GM21619 (cell line): ENCODE data around the gene MGAT5.

Experiments used
- ATAC-seq: cut with Tn5 transposase; IDR thresholded peaks from one replicate; pipeline ENCODE4 v1.9.1; 2021; ENCODE audit not compliant: unreplicated experiment

The MGAT5 gene

GRCh38 chr2:134413912-134414311 lies 160.0 kb downstream of the MGAT5 start:
- ATAC-seq = no peak

- no peak for ATAC-seq
Measured at GRCh38 chr2:134416018-134416417, 162.1 kb downstream of the MGAT5 start.

- ATAC-seq = no peak
Measured at GRCh38 chr2:134416637-134417036, 162.8 kb downstream of the MGAT5 start.

- ATAC-seq = no peak
Measured at GRCh38 chr2:134417968-134418582, 164.2 kb downstream of the MGAT5 start.

DNA sequence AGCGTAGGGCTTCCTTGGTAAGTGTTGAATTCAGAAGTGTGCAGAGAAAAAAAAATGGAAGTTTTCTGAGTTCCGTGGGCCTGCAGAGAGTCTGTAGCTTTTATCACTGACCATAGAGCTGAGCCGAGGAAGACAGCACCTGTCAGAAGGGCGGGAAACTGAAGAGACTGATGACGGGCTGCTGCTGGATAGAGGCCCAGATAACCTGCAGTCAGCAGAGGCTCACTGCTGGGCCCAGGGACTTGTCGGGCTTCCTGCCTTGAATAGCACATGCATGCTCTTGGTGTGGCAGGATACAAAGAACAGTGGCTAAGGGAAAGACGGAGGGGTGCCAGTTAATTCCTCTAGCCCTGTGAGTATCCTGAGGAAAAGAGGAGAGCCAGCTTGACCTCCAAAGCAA lies 166.4 kb downstream of the MGAT5 start:
- no peak for ATAC-seq

GRCh38 chr2:134420920-134421319 lies 167.0 kb downstream of the MGAT5 start:
- no peak for ATAC-seq

DNA sequence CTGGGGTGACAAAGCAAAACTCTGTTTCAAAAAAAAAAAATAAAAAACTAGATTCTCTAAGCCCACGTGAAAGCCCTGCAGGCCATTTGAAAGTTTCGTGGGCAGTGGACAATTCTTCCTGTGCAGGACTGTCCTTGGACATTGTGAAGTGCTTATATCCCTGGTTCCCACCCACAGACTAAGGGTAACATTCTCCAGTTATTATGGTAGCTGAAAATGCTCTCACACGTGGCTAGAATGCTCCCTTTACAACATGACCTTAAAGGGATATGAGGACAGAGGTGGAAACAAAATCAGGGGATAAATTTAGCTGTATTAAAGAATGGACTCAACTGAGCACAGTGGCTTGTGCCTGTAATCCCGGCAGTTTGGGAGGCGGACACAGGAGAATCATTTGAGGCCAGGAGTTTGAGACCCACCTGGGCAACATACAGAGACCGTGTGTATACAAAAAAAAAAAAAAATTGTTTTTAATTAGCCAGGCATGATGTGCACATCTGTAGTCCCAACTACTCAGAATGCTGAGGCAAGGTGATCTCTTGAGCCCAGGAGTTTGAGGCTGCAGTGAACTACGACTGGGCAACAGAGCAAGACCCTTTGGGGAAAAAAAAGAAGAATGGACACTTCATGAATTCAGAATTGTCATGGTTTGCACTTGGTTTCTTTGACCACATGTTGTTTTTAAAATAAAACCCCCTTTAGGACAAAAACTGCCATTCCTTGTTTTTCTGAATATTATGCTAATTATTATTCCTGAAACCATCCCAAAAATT lies 167.9 kb downstream of the MGAT5 start:
- no peak for ATAC-seq

DNA sequence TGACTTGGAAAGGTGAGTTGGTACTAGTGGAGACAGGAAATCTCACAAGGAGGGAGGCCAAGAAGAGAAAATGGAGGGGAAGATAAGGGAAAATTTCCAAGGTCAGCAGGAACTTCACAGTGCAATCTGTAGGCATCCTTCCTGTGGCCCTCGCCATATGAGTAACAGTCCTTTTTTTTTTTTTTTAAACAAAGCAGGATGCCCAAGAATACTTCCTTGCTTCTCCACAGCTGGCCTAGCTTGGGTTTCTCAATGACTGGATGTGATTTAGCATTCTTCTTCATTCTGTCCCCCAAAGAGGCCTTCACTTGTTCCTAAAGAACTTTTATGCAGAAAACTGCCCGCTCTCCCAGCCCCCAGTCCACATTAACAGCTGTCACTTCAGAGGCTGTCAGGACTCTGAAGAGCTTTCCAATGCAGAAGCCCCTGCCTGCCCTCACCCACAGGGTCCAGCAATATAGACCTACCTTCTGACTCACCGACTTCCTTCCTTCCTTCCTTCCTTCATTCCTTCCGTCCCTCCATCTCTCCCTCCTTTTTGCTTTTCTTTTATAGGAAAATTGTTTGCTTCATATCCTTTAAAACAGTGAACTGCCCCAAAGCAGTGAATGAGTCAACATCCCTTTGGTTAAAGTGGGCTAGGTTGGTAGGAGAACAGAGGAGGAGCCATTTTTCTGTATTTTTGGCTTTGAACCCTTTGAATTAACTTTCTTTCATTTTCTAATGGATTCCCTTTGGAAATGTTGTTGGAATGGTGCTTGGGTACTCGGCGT lies 172.0 kb downstream of the MGAT5 start:
- ATAC-seq = no peak

DNA sequence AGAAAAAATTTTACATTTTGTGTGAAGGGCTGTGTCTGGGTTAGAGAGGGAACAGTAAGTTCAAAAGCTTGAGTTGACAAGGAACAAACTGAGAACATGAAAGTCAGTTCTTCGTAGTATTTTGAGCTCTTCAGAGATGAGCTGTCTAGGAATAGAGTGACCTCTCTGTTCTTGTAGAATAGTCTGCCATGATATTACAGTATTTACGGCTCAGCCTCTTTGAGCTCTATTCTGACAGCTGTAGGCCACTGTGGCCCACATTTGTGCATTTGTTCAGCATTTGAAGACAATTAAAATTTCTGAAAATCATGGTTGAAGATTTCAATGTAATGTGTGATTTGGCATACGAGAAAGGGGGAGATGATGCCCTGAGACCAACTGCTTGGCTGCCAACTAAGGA lies 172.8 kb downstream of the MGAT5 start:
- no peak for ATAC-seq

- no peak for ATAC-seq
Measured at GRCh38 chr2:134429886-134430285, 176.0 kb downstream of the MGAT5 start.

DNA sequence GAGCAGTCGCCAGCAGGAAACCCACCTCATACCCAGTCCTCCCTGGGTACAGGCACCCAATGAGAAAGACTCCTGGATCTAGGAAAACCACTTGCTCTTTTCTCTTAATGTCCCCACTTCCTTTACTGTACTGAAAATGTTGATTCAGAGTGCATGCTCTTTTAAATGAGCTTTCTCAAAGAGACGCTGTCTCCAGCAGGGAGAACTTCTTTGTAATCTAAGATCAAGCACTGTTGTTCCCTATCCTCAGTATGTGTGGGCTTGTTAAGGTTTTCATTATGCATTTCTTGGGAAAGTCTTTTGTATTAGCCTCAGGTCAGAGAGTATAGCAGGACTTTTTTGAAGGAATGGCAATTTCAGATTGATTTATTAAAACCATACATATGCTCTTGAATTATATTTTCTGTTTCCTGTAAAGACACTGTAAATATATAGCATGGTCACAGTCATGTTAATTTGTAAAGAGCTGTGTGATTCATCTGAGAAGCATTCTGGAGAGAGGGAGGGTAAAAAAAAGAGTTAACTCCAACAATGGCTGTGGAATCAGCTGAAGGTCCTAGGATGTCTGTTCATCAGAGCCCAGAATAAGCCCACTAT lies 178.1 kb downstream of the MGAT5 start:
- ATAC-seq = no peak

- ATAC-seq = no peak
Measured at GRCh38 chr2:134432435-134432883, 178.6 kb downstream of the MGAT5 start.

DNA sequence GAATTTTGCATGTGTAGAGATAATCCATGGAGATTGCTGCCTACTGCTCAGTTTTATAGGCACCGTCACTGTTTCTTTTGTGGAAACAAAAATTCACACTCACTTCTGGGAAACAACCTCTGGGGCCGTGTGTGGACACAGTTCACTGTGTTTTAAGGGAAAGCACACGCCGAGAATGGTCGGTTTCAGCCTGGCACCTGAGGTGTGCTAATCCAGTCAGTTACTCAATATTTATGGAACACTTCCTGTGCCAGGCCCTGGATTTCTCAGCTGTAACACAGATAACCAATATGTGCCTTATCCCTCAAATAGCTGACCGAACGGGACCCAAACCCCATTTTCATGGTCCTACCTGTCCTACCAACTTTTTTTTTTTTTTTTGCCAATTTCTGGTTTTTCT lies 179.6 kb downstream of the MGAT5 start:
- ATAC-seq = no peak

DNA sequence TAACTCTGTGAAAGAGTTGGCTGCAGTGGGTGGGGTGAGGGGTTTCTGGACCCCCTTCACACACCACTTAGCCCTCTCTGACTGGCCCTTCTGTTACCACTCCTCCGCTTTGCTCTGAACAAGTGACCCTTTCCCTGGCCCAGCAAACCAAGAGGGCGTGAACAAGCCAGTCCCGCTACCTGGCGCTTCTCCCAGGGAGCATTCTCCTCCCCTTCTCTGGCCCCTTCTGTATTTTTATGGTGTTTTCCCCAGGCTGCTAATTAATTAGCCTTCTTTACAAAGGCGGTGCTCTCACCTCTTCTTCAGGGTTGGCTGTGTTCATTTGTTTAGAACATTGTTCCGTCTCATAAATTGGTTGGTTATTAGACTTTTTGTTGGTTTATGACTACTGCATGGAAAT lies 180.1 kb downstream of the MGAT5 start:
- no peak for ATAC-seq

GRCh38 chr2:134435505-134435904 lies 181.6 kb downstream of the MGAT5 start:
- ATAC-seq = no peak

DNA sequence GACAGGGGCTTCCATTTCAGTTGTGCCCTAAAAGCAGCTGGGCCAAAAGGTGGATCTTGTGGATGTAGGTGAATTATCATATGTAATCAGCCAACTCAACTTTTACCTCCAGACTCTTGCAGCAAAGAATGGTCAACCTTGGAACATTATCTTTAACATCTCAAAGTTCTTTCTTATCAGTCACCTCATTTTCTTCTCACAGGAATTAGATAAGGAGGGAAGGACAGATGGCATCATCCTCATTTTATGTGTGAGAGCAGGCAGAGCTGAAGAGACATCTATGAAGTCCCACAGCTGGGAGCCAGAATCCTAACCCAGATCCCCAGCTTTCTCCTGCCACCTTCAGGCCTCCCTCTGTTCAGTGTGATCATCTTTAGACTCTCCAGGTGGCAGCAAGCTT lies 182.1 kb downstream of the MGAT5 start:
- no peak for ATAC-seq

DNA sequence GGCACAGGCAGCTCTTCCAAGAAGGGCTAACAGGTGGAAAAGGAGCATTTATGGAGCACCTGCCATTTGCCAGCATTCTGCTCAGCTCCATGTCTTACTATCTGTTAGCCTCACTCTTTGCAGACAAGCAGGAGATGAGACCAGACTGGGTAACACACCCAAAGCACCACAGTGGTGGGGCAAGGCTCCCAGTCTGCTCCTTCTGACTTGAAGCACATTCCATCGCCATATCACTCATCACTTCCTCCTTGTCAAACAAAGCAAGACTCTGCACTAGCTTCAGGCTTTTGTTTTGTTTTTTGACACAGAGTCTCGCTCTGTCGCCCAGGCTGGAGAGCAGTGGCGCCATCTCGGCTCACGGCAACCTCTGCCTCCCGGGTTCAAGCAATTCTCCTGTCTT lies 182.8 kb downstream of the MGAT5 start:
- ATAC-seq = no peak

DNA sequence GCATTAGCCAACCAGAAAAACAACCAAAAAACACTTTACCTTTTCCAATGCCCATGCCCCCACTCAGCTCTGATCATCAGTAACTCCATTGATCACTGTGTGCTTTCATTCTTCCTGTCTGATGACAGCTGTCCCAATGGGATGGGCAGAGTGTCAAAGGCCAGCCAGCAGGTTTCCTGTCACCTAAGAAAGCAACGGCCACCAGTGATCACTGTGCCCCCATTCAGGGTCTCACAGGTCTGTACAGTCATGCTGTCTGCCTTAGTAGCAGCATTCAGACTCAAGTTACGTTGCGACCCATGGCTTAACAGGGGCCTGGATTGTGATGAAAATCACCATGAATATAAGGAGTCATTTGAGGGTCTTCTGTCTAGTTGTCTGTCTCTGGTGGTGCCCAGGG lies 184.5 kb downstream of the MGAT5 start:
- no peak for ATAC-seq

DNA sequence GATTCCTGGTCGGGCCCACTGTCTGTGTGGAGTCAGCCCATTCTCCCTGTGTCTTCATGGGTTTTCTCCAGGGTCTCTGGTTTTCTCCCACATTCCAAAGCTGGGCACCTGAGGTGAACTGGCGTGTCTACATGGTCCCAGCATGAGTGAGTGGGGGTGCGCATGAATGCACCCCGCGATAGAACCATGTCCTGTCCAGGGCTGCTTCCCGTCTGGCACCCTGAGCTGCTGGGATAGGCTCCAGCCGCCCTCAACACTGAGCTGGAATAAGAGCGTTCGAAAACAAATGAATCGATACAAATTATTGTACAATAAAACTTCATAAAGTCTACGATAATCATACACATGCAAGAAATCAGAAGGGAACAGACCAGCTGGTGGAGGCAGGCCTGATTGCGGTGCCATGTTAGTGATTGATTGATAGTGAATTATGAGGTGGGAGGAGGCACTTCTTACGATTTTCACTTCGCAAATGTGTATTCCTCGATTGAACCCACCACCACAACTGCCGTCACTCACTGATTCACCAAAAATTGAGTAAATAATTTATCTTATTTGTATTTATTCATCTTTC lies 186.6 kb downstream of the MGAT5 start:
- no peak for ATAC-seq

DNA sequence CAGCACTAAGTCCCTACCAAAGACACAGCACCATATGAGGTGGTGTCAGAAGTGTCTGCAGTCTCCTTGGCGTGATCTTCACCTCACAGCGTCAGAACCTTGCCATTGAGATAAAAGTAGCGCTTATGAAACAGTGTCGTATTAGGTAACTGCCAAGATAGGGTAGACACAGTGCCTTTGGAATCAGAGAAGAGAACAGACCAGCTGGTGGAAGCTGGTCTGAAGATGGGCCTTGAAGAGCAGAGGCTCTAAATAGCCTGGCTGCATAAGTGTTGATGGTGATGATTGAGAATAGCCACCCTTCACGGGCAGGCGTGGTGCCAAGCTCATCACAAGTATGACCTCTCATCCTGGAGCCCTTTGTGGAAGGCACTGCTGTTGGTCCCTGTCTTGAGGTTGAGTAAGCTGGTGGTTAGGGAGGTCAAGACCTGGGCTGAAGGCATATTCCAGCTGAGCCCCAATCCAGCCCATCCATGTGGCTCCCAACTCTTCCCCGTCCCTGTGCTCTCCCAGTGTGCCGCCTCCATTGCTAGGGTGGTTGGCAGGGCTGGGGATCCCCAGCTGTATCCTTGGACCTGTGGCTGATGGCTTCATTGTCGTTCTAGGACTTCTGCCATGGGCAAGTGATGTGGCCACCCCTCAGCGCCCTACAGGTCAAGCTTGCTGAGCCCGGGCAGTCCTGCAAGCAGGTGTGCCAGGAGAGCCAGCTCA lies 187.4 kb downstream of the MGAT5 start:
- ATAC-seq = no peak
